GM12891 (cell line): Measurements from ENCODE around the gene CEP57.

Experiments used
- DNase-seq: peaks from one replicate; pipeline ENCODE4 v3.0.0; 2011; ENCODE audit warnings: low spot score; ENCODE audit not compliant: insufficient read length
- FAIRE-seq: peaks from 2 replicates; lab custom pipeline; 2011; peaks lifted over from hg19 to GRCh38; lab: Jason Lieb, UNC
- PAX5 ChIP-seq: IDR thresholded peaks from 2 replicates; pipeline ENCODE4 v1.6.1; 2011; ENCODE audit warnings: low read length, moderate library complexity, mild to moderate bottlenecking; ENCODE audit not compliant: insufficient read depth, severe bottlenecking
- POLR2A ChIP-seq: IDR thresholded peaks from 2 replicates; pipeline ENCODE4 v1.6.1; 2011; ENCODE audit warnings: low read depth, low read length, control low read depth
- POLR2AphosphoS5 ChIP-seq: IDR thresholded peaks from 2 replicates; pipeline ENCODE4 v1.6.1; 2011; ENCODE audit warnings: low read depth, low read length, control low read depth
- POU2F2 ChIP-seq: IDR thresholded peaks from 2 replicates; pipeline ENCODE4 v1.6.1; 2011; ENCODE audit warnings: low read depth, mild to moderate bottlenecking, control low read depth, low read length, moderate library complexity
- SPI1 ChIP-seq: IDR thresholded peaks from 2 replicates; pipeline ENCODE4 v1.6.1; 2011; ENCODE audit warnings: low read depth, low read length, control low read depth
- TAF1 ChIP-seq: IDR thresholded peaks from 2 replicates; pipeline ENCODE4 v1.6.1; 2011; ENCODE audit warnings: low read depth, low read length, control low read depth

The CEP57 gene

GRCh38 chr11:95776859-95777258 lies 13.4 kb upstream of the CEP57 start:
- FAIRE-seq, result no peak
- TF ChIP-seq POLR2A (no peak), POLR2AphosphoS5 (no peak), TAF1 (no peak), SPI1 (no peak), POU2F2 (no peak), PAX5 (no peak)
- no peak for DNase-seq

DNA sequence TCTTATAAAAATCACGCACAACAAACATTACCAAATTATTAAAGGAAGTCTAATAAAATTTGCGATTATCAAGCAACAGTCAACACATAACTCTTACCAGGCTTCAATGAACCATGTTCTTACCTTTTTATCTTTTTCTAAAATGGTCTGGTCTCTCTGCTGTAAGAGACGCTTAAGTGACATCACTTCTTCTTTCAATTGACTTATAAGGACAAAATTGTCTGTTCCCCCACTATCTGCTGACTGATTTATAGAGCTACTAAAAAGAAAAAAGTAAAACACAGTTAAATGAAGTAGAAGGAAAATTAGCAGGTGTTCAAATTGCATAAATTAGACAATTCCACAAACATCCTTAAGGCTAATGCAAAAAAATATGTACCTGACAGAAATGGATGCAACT lies 11.6 kb upstream of the CEP57 start:
- TF ChIP-seq SPI1 (no peak), POLR2AphosphoS5 (no peak), PAX5 (no peak)
- DNase-seq (no peak), FAIRE-seq (no peak)

DNA sequence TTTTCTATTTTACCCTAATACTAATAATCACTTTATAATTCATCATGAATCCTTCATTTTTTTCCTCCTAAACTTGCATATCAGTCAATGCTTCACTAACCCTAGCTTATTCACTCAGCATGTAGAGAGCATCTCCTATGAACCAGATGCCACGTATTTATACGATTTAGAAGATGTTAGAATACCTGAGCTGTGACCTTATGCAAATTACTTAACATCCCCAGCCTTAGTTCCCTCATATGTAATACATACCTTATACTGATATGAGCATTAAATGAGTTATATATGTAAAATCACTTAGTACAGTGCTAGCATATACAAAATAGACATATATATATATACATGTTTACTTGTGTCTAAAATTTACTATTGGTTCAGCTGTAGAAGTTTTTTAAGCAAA lies 9.8 kb upstream of the CEP57 start:
- no peak for FAIRE-seq
- TF ChIP-seq POLR2AphosphoS5 (no peak), PAX5 (no peak), POU2F2 (no peak)
- DNase-seq, result no peak

DNA sequence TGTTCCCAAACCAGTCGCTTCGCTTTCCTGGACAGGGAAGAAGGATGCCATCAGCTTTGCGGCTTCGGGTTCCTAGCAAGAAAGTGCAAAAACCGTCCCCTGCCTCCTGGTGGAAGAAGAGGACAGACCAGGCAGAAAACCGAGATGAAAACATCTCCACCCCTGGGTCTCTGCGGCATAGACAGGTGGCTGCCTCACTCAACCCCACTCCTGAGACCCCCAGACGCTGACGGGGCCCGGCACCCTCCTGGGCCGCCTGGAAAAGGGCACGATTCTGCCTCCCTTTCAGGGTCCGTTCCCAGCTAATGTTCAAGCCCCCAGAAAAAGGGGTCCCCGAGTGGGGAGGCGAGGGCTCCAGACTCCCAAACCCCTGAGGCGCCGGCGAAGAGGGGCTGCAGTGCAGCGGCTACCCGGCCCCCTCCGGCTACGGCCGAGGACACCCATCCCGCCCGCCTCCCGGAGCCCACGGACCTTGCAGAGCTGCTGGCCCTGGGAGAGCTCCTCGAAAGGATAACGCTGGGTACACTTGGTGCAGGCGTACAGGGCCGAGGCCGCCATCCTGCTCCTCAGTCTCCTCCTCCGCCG lies 1.3 kb upstream of the CEP57 start:
- no peak for DNase-seq
- TF ChIP-seq POLR2AphosphoS5 (no peak; the same call in 1 of the 2 replicates), POLR2A (peak; percentile 75; the same call in 1 of the 2 replicates)
- no peak for FAIRE-seq

DNA sequence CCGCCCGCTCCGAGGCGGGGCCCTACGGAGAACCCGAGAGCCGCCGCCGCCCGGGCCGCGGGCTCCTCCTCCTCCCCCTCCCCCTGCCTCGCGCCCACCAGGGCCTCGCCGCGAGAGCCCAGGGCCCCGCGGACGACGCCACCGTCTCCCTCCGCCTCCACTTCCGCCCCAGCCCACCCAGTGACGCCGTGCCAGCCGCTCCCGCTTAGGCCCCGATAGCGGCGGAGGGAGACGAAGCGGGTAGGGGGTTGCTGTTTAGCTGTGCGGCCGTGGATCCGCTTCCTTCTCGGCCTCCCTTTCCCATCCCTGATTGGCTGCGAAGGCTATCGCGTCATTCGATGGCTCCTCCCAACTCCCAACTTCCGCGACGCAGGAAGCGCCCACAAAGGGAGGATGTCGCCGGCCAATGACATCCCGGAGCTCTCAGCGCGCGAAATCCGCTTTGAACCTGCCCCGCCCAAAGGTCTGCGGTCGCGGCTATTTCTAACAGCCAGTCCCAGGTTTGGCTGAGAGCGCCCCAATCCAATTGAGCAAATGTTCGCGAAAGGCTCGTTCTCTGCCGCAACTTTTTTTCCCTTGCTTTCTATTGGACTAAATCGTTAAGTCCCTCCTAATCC lies 684 bp upstream of the CEP57 start, which contains the start of gene FAM76B:
TSS of gene FAM76B (minus strand) at position 277 of the 617 bp plus-strand sequence. CDS start 304 bp downstream, outside the sequence.
- FAIRE-seq (peak; percentile 99), DNase-seq (peak; percentile 71)
- TF ChIP-seq POLR2AphosphoS5 (peak; percentile 67; the same call in 1 of the 2 replicates), SPI1 (peak; percentile 52), POLR2A (peak; percentile 73), POU2F2 (0 out of 2 replicates have a peak, but pooled peaks have one; percentile 11), TAF1 (peak; percentile 59), PAX5 (peak; percentile 41)

DNA sequence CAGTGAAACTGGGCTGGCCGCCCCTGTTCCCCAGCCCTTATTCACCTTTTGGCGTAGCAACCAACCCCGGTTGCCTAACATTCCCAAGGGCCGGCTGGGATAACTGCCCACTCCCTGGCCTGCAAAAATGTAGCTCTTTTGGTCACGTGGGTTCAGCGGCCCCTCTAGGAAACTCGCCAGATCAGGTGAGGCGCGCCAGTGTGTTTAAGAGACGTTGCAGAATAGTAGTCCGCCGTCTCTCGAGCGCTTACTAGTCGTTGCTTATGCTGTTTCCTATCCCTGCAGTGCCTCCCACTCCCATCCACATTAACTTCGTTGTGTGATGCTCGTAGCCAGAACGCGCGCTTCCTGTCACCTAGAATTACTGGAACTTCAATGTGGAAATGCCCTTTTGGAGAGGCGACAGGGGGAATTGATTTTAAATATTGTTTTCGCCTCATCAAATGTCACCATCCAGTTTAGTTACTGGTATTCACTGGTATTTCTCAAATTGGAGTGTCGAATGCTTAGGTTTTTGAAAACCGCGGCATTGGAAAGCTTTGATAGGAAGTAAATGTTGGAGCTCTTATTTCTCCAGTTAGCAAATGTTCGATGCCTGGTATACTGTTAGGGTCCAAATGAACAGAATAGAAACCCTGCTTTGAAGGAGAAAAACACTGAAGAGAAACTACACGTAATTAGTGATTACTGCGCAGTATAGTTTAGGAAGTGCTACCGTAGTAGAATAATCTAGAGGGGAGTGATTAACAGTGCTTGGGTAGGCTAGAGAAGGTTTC lies 823 bp downstream of the CEP57 start:
- DNase-seq (no peak), FAIRE-seq (no peak)
- TF ChIP-seq POU2F2 (no peak), PAX5 (no peak), TAF1 (peak; percentile 13; the same call in 1 of the 2 replicates)

- TF ChIP-seq SPI1 (no peak), POU2F2 (no peak), POLR2AphosphoS5 (no peak), TAF1 (no peak), PAX5 (no peak), POLR2A (no peak)
- DNase-seq, result no peak
- FAIRE-seq, result no peak
These were observed 1.4 kb downstream of the CEP57 start for GRCh38 chr11:95791709-95792033.

GRCh38 chr11:95792200-95792599 lies 1.9 kb downstream of the CEP57 start:
- TF ChIP-seq POLR2A (no peak), PAX5 (no peak), POLR2AphosphoS5 (no peak), SPI1 (no peak), TAF1 (no peak), POU2F2 (no peak)
- DNase-seq (no peak), FAIRE-seq (no peak)

DNA sequence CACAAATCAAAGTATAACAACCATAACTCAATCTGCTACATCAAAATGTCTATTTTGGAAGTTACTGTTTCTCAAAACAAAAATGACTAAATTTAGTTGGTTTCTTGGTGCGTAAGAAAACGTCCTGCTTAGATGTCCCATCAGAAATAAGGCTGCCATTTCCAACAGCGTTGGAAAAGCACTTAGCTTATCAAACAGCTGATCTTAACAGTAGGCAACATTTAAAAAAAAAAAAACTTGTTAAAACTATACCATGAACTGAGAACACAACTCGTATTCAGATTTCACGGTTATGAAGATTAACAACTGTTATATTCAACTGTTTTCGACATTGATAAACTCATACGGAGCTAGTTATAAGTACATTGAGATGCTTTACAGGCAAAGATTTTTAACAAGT lies 2.4 kb downstream of the CEP57 start:
- DNase-seq, result no peak
- TF ChIP-seq POLR2A (no peak), POLR2AphosphoS5 (no peak), SPI1 (no peak), POU2F2 (no peak), TAF1 (no peak), PAX5 (no peak)
- no peak for FAIRE-seq

GRCh38 chr11:95793116-95793515 lies 2.8 kb downstream of the CEP57 start:
- TF ChIP-seq PAX5, result no peak
- TF ChIP-seq POU2F2, result no peak
- no peak for TF ChIP-seq POLR2AphosphoS5
- no peak for TF ChIP-seq TAF1
- no peak for TF ChIP-seq SPI1
- no peak for DNase-seq
- FAIRE-seq, result no peak
